K562 (cell line): ENCODE data around the gene NUTF2. TPM values are rescaled to one million over a fixed set of nuclear protein-coding genes. Genes with fewer than 3 reads are reported as not detected.

Source experiments
- C11orf30 ChIP-seq: fragments of 450-650 bp; IDR thresholded peaks from 2 replicates; pipeline ENCODE4 v1.6.1; 2016; ENCODE audit warnings: low read depth, mild to moderate bottlenecking
- CREB3L1 ChIP-seq: fragments of 450-650 bp; IDR thresholded peaks from 2 replicates; pipeline ENCODE4 v1.6.1; 2014; ENCODE audit warnings: low read depth, mild to moderate bottlenecking, moderate library complexity, borderline replicate concordance
- ELF2 ChIP-seq: fragments of 250-450 bp; sonication (Bioruptor Pico); IDR thresholded peaks from 2 replicates; pipeline ENCODE4 v1.5.0; 2021; ENCODE audit warnings: mild to moderate bottlenecking
- FOSL1 ChIP-seq: fragments of 200-800 bp; sonication (Bioruptor generic); conservative IDR thresholded peaks from 2 replicates; pipeline ENCODE4 v1.6.1; 2016; ENCODE audit warnings: missing genetic modification characterization, missing compliant biosample characterization
- HDAC8 ChIP-seq: fragments of 450-650 bp; IDR thresholded peaks from 2 replicates; pipeline ENCODE4 v1.6.1; 2016; ENCODE audit warnings: mild to moderate bottlenecking, missing genetic modification characterization, moderate library complexity, missing compliant biosample characterization
- JUND ChIP-seq, 2 experiments: IDR thresholded peaks; 2 replicates in 1 of 2; 3 replicates in 1 of 2; pipeline ENCODE4 v1.6.1; 2011; ENCODE audit warnings: borderline replicate concordance in 2 of 2, low read depth in 2 of 2, low read length in 2 of 2, improper control_type of control experiment in 1 of 2, missing biosample characterization in 1 of 2, missing genetic modification characterization in 1 of 2, missing genetic modification reagents in 1 of 2
- KHSRP ChIP-seq: fragments of 450-650 bp; IDR thresholded peaks from 2 replicates; pipeline ENCODE4 v1.6.1; 2017
- NR2C2 ChIP-seq, 2 experiments: fragments of 200-800 bp in 1 of 2; sonication (Bioruptor generic) in 1 of 2; sonication (generic) in 1 of 2; formaldehyde crosslinking in 1 of 2; IDR thresholded peaks; 2 replicates each; pipeline versions ENCODE4 v1.6.1 to v1.8.0; 2016 to 2022; ENCODE audit warnings: mild to moderate bottlenecking in 1 of 2, missing compliant biosample characterization in 1 of 2, missing genetic modification characterization in 1 of 2, missing genetic modification reagents in 1 of 2
- NRF1 ChIP-seq, 2 experiments: fragments of 450-650 bp; IDR thresholded peaks in 1 of 2; conservative IDR thresholded peaks in 1 of 2; 2 replicates each; pipeline ENCODE4 v1.6.1; 2014; ENCODE audit warnings: mild to moderate bottlenecking in 2 of 2
- PTBP1 ChIP-seq: fragments of 200-400 bp; formaldehyde crosslinking; IDR thresholded peaks from 2 replicates; pipeline ENCODE4 v1.6.1; 2017; ENCODE audit warnings: low read depth, low read length
- RBM22 ChIP-seq: fragments of 200-400 bp; formaldehyde crosslinking; IDR thresholded peaks from 2 replicates; pipeline ENCODE4 v1.6.1; 2018; ENCODE audit warnings: low read length, low read depth; ENCODE audit not compliant: poor library complexity, severe bottlenecking
- SOX6 ChIP-seq: fragments of 450-650 bp; IDR thresholded peaks from 2 replicates; pipeline ENCODE4 v1.6.1; 2014; ENCODE audit warnings: mild to moderate bottlenecking
- ZBED1 ChIP-seq: IDR thresholded peaks from 2 replicates; pipeline ENCODE4 v1.6.1; 2014
- ZNF140 ChIP-seq: fragments of 250-450 bp; sonication (Bioruptor Pico); IDR thresholded peaks from 2 replicates; pipeline ENCODE4 v1.8.0; 2021; ENCODE audit warnings: moderate library complexity, mild to moderate bottlenecking, inconsistent platforms
- ZNF263 ChIP-seq: sonication (generic); formaldehyde crosslinking; IDR thresholded peaks from 2 replicates; pipeline ENCODE4 v1.8.0; 2022; ENCODE audit warnings: mild to moderate bottlenecking, missing genetic modification reagents, borderline replicate concordance
- ZNF707 ChIP-seq: fragments of 250-450 bp; sonication (Bioruptor Pico); conservative IDR thresholded peaks from 2 replicates; pipeline ENCODE4 v1.8.0; 2022; ENCODE audit warnings: inconsistent platforms, mild to moderate bottlenecking, moderate library complexity
- ZNF75A ChIP-seq: fragments of 450-650 bp; formaldehyde crosslinking; IDR thresholded peaks from 2 replicates; pipeline ENCODE4 v1.4.0; 2020; ENCODE audit warnings: mild to moderate bottlenecking
- polyA plus RNA-seq, 8 experiments: library from polyadenylated mRNA; depleted of rRNA in 4 of 8; stranded (reverse) in 5 of 8; unstranded in 3 of 8; fragments of >200 nt; fragmentation: Nextera tagmentation in 2 of 8; fragmentation: Illumina TruSeq in 1 of 8; extraction: Ambion mirVana in 2 of 8; extraction: Trizol in 1 of 8; gene quantifications; 2 replicates each; pipeline versions ENCODE4 v1.2.1 to v1.2.3, GENCODE V29; 2011 to 2014; ENCODE audit warnings: inconsistent platforms in 1 of 8, missing spikeins in 1 of 8
- total RNA-seq, 7 experiments: library from RNA; depleted of rRNA in 6 of 7; stranded (reverse); fragments of >200 nt in 6 of 7; fragmentation: Illumina TruSeq in 2 of 7; extraction: Trizol in 2 of 7; gene quantifications; 2 replicates each; pipeline versions ENCODE4 v1.2.1 to v1.2.3, GENCODE V29; 2011 to 2021; ENCODE audit warnings: low replicate concordance in 1 of 7
- TF ChIP-seq, protein P1 (sequence below): fragments of 250-450 bp; sonication (Bioruptor Pico); IDR thresholded peaks from 2 replicates; pipeline ENCODE4 v1.5.0; 2021; ENCODE audit warnings: mild to moderate bottlenecking, moderate library complexity
- TF ChIP-seq, protein P2 (sequence below): fragments of 450-650 bp; formaldehyde crosslinking; IDR thresholded peaks from 2 replicates; pipeline ENCODE4 v1.4.0; 2022; ENCODE audit warnings: mild to moderate bottlenecking, moderate library complexity
- TF ChIP-seq, protein P3 (sequence below): sonication (generic); formaldehyde crosslinking; IDR thresholded peaks from 2 replicates; pipeline ENCODE4 v1.8.0; 2022; ENCODE audit warnings: mild to moderate bottlenecking, missing genetic modification reagents, borderline replicate concordance

NUTF2 gene
- total and polyA plus RNA-seq, 9 of the 15 experiments (the other 6 are each of a cell fraction or from before 2014, with no cell fraction given): 106 to 248 (median 147) TPM

DNA sequence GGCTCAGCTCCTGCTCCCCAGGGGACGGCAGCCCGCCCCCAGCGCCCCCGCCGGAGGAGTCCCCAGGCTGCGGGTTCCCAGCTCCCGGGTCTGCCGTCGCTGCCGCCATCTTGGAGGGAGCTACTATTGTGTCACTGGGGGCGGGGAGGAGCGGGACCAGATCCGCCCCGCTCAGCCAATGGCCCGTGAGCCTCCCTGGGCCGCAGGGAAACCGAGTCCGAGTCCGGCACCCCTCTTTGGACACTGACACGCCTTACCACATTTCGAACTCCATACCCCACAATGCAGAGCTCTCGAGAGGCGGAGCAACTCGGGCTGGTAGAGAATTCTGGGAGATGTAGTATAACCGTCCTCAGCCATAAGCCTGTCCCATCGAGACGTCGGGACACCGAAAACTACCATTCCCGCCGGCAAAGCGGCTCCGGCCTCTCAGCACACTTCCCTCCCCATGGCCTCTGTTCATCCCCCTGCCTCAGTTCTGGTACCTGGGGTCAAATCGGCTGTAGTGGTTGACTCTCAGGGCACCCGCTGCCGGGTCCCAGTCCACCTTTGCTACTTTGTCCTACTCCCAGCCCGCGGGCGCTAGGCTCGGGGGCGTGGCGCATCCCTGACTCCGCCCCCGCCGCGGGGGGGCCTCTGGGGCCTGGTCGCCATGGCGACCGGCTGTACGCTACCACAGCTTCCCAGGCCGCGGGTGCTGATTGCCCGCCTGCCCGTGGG, 40.1 kb upstream of the NUTF2 start, which contains the start of the genes RANBP10 and TSNAXIP1 (continued):
- TF ChIP-seq, protein P1, sequence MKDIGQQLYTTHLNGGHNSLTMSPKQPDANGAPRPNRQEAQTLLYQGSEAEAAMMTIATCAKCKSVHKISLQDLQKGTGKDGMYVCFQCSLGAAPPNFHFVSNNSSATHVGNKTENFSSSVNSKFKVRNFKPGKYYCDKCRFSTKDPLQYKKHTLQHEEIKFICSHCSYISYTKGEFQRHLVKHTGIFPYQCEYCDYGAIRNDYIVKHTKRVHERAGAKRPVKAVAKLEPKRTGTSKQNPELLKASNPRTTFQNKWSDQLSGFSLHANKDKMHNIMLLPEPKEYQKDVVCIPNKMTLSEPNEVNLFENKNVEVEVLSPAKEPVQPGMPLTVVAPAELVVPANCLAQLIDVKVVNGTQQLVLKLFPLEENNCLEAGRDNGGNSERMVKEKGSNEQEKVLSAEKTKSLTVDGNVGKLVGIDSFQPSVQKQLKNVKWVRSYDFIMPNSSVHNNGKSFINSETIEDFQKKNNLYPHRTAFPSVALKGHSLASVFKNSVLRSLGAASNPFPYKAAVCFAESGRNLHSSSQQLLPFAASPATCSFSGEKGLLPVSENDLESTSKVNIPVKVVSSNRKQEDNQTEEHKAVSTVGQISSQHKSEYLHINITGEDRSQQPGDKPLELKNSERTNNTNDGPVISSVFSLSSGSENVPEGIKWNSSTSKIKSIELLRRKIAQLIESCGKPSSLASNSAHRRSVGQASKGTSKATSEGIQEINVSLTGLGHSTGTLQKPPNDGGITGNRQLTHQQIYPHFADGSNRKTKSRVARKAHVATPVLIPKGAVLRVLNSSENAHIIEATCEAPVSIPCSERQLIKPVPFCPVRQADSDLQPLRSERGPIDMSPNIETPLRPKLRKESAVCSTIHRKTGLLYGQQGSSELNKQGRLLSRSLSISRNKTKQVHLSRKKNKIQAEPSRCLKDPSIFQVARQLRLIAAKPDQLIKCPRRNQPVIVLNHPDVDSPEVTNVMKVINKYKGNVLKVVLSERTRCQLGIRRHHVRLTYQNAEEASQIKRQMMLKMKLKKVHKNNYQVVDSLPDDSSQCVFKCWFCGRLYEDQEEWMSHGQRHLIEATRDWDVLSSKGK: no peak
- TF ChIP-seq ZNF75A (CRISPR knock-in tag) (no peak), C11orf30 (peak; percentile 70), FOSL1 (tag) (no peak), JUND (IDR thresholded peaks at IDR 0.05; ENCODE audit: borderline replicate concordance, low read depth, low read length) (peak; percentile 34; the same call in 1 of the 2 replicates), JUND (tag; IDR thresholded peaks at IDR 0.05; ENCODE audit: borderline replicate concordance, low read depth, low read length) (no peak; the same call in 2 of the 3 replicates), PTBP1 (no peak), SOX6 (no peak), ZNF140 (CRISPR knock-in tag) (no peak), KHSRP (no peak), ZBED1 (no peak), ZNF263 (CRISPR knock-in tag) (0 out of 2 replicates have a peak, but pooled peaks have one; percentile 21), CREB3L1 (peak; percentile 97), ELF2 (CRISPR knock-in tag) (no peak), ZNF707 (CRISPR knock-in tag) (no peak), NRF1 (conservative IDR thresholded peaks at IDR 0.05 in 1 of 2, IDR thresholded peaks at IDR 0.05 in 1 of 2) (peak; percentile 72 to 77), NR2C2 (CRISPR knock-in tag; IDR thresholded peaks at IDR 0.05) (no peak), NR2C2 (tag; IDR thresholded peaks at IDR 0.05) (peak; percentile 92), RBM22 (peak; percentile 92), HDAC8 (tag) (peak; percentile 77)
- TF ChIP-seq, protein P2, sequence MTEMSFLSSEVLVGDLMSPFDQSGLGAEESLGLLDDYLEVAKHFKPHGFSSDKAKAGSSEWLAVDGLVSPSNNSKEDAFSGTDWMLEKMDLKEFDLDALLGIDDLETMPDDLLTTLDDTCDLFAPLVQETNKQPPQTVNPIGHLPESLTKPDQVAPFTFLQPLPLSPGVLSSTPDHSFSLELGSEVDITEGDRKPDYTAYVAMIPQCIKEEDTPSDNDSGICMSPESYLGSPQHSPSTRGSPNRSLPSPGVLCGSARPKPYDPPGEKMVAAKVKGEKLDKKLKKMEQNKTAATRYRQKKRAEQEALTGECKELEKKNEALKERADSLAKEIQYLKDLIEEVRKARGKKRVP (CRISPR knock-in tag): no peak
- TF ChIP-seq, protein P3, sequence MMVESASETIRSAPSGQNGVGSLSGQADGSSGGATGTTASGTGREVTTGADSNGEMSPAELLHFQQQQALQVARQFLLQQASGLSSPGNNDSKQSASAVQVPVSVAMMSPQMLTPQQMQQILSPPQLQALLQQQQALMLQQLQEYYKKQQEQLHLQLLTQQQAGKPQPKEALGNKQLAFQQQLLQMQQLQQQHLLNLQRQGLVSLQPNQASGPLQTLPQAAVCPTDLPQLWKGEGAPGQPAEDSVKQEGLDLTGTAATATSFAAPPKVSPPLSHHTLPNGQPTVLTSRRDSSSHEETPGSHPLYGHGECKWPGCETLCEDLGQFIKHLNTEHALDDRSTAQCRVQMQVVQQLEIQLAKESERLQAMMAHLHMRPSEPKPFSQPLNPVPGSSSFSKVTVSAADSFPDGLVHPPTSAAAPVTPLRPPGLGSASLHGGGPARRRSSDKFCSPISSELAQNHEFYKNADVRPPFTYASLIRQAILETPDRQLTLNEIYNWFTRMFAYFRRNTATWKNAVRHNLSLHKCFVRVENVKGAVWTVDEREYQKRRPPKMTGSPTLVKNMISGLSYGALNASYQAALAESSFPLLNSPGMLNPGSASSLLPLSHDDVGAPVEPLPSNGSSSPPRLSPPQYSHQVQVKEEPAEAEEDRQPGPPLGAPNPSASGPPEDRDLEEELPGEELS (CRISPR knock-in tag): no peak
